Aorta (tissue), 5 donors: ENCODE measurements around the gene CCDC6. TPM values are rescaled to one million over a fixed set of nuclear protein-coding genes. Genes with fewer than 3 reads are reported as not detected.
"Not testable (repeated sequence)": the region's sequence is repeated elsewhere in the genome, so short reads cannot be mapped to it uniquely, and the experiment has no call there.

Experiments
- ATAC-seq: fragments of 200-7000 bp; cut with Tn5 transposase; one replicate; pipeline ENCODE4 v1.9.1; 2022; ENCODE audit warnings: moderate library complexity; ENCODE audit not compliant: low FRiP score
- DNase-seq, 2 donors: peaks; one replicate each; pipeline ENCODE4 v3.0.0-alpha.2; 2020
- H3K27ac ChIP-seq, 2 donors: one replicate each; pipeline ENCODE4 v1.5.1; 2013; ENCODE audit warnings: low read length in 2 of 2, mild to moderate bottlenecking in 2 of 2, moderate library complexity in 2 of 2, control low read depth in 1 of 2, inconsistent platforms in 1 of 2, low read depth in 1 of 2
- H3K27me3 ChIP-seq, 2 donors: one replicate each; pipeline ENCODE4 v1.6.1; 2013; ENCODE audit warnings: control low read depth in 1 of 2, low read length in 1 of 2, mild to moderate bottlenecking in 1 of 2, moderate library complexity in 1 of 2; ENCODE audit not compliant: insufficient read depth in 2 of 2, control insufficient read depth in 1 of 2
- H3K36me3 ChIP-seq, 2 donors: one replicate each; pipeline ENCODE4 v1.6.1; 2013; ENCODE audit warnings: control low read depth in 1 of 2, low read length in 1 of 2, mild to moderate bottlenecking in 1 of 2; ENCODE audit not compliant: insufficient read depth in 2 of 2, control insufficient read depth in 1 of 2
- H3K4me1 ChIP-seq, 2 donors: one replicate each; pipeline ENCODE4 v1.6.1; 2013; ENCODE audit warnings: low read length in 2 of 2, control low read depth in 1 of 2, mild to moderate bottlenecking in 1 of 2, moderate library complexity in 1 of 2; ENCODE audit not compliant: insufficient read depth in 2 of 2, control insufficient read depth in 1 of 2
- H3K4me3 ChIP-seq, 2 donors: one replicate each; pipeline ENCODE4 v1.5.1; 2013; ENCODE audit warnings: low read length in 2 of 2, control low read depth in 1 of 2, mild to moderate bottlenecking in 1 of 2
- H3K9me3 ChIP-seq: one replicate; pipeline ENCODE4 v1.6.1; 2013; ENCODE audit warnings: mild to moderate bottlenecking, low read length; ENCODE audit not compliant: control insufficient read depth
- WGBS, 2 donors: extraction: QIAGEN DNeasy Blood & Tissue Kit; methylation state at CpG; one replicate each; pipeline ENCODE4 v1.1.7; 2013; 5-methylcytosine and 5-hydroxymethylcytosine counted together
- intact Hi-C, 2 donors: fragments of 100-400 bp; cut with DNase I; formaldehyde crosslinking; loops; one replicate each; pipeline versions ENCODE4 v1.14.2 to v1.15.0; 2022
- polyA plus RNA-seq, 2 donors: library from polyadenylated mRNA; stranded (reverse); fragments of 200-250 nt; gene quantifications; one replicate each; pipeline ENCODE4 v1.2.3, GENCODE V29; 2013
- total RNA-seq, 2 donors: library from RNA; stranded (reverse); fragmentation: NEBNext Ultra II Directional; extraction: Animal tissue kit (Norgen Biotek cat#: 25700); gene quantifications; one replicate each; pipeline ENCODE4 v1.2.1, GENCODE V29; 2021
- donor health status: healthy with polysubstance abuse.
- donor health status: Bipolar disorder and iron deficiency.
- donor health status: DM: no; HTN: no; CAD: no.
- donor health status: DM: no; HTN: no; CAD: no.
- donor health status: DM: yes; HTN: yes; CAD: no.

The CCDC6 gene
- total and polyA plus RNA-seq, 4 donors: 21.8 to 90.0 (median 51.7) TPM

- 49 to 66% methylated on average over 4 of the region's 4 CpGs for WGBS, 2 donors
- H3K36me3 ChIP-seq: peaks cover 0 to 2% of the 10 kb centered on the region in 2 donors
- H3K27me3 ChIP-seq: no peaks in the 10 kb centered on the region
- no peak for ATAC-seq
- H3K9me3 ChIP-seq: no peaks in the 10 kb centered on the region
- intact Hi-C loops: no loop called here
- peaks cover 18% of the 10 kb centered on the region in 2 donors for H3K4me1 ChIP-seq
- DNase-seq: no peak
- no peak overlapping the region for H3K4me3 ChIP-seq
- H3K27ac ChIP-seq: no peak overlapping the region
Measured at GRCh38 chr10:59891936-59892335, 14.4 kb downstream of the CCDC6 start.

GRCh38 chr10:59891349-59891748 is 15.0 kb downstream of the CCDC6 start:
- ATAC-seq: no peak
- DNase-seq: no peak
- Histone ChIP-seq H3K27ac (no peak overlapping the region), H3K27me3 (no peaks in the 10 kb centered on the region), H3K9me3 (no peaks in the 10 kb centered on the region), H3K4me3 (no peak overlapping the region), H3K36me3 (peaks cover 0 to 2% of the 10 kb centered on the region in 2 donors), H3K4me1 (peaks cover 19 to 20% of the 10 kb centered on the region in 2 donors)
- intact Hi-C loops: no loop called here
- 59 to 66% methylated on average over 3 of the region's 3 CpGs for WGBS, 2 donors

GRCh38 chr10:59888781-59889435 is 17.4 kb downstream of the CCDC6 start:
- Histone ChIP-seq H3K27ac (no peak overlapping the region), H3K36me3 (peaks cover 0 to 2% of the 10 kb centered on the region in 2 donors), H3K4me3 (no peak overlapping the region), H3K27me3 (no peaks in the 10 kb centered on the region), H3K9me3 (no peaks in the 10 kb centered on the region), H3K4me1 (peaks cover 13 to 21% of the 10 kb centered on the region in 2 donors)
- WGBS, 2 donors: 44 to 51% methylated on average over 4 of the region's 4 CpGs
- DNase-seq: no peak
- no peak for ATAC-seq
- intact Hi-C loops: no loop called here

- WGBS, 2 donors: 57 to 60% methylated on average over 6 of the region's 6 CpGs
- no peak overlapping the region for H3K27ac ChIP-seq
- DNase-seq (no peak), ATAC-seq (no peak)
- no peaks in the 10 kb centered on the region for H3K27me3 ChIP-seq
- no peak overlapping the region for H3K4me3 ChIP-seq
- intact Hi-C loops: no loop called here
- no peaks in the 10 kb centered on the region for H3K9me3 ChIP-seq
- peaks cover 13 to 23% of the 10 kb centered on the region in 2 donors for H3K4me1 ChIP-seq
- H3K36me3 ChIP-seq: peaks cover 0 to 2% of the 10 kb centered on the region in 2 donors
Measured at GRCh38 chr10:59887972-59888640, 18.2 kb downstream of the CCDC6 start.

GRCh38 chr10:59887006-59887405 is 19.4 kb downstream of the CCDC6 start:
- Histone ChIP-seq H3K36me3 (peaks cover 0 to 2% of the 10 kb centered on the region in 2 donors), H3K27me3 (no peaks in the 10 kb centered on the region), H3K9me3 (no peaks in the 10 kb centered on the region), H3K4me3 (no peak overlapping the region), H3K4me1 (peaks cover 15 to 25% of the 10 kb centered on the region in 2 donors), H3K27ac (no peak overlapping the region)
- DNase-seq: no peak
- ATAC-seq: no peak
- 80 to 90% methylated on average over 5 of the region's 5 CpGs for WGBS, 2 donors
- intact Hi-C loops: no loop called here

GRCh38 chr10:59885430-59886134 is 20.8 kb downstream of the CCDC6 start:
- Histone ChIP-seq H3K4me3 (no peak overlapping the region), H3K4me1 (peaks cover 10 to 21% of the 10 kb centered on the region in 2 donors), H3K9me3 (no peaks in the 10 kb centered on the region), H3K27ac (no peak overlapping the region), H3K27me3 (no peaks in the 10 kb centered on the region), H3K36me3 (peaks cover 0 to 2% of the 10 kb centered on the region in 2 donors)
- no peak for DNase-seq
- WGBS, 2 donors: 46 to 49% methylated on average over 8 of the region's 8 CpGs
- ATAC-seq: no peak
- intact Hi-C loops: no loop called here

GRCh38 chr10:59884893-59885292 is 21.5 kb downstream of the CCDC6 start:
- intact Hi-C loops, ATAC-seq: not testable (repeated sequence)
- H3K4me1 ChIP-seq: peaks cover 10 to 21% of the 10 kb centered on the region in 2 donors

GRCh38 chr10:59881640-59882039 is 24.7 kb downstream of the CCDC6 start:
- 37% methylated on average over 5 to 6 of the region's 6 CpGs for WGBS, 2 donors

More at GRCh38 chr10:59884893-59885292, 21.5 kb downstream of the CCDC6 start:
- not testable (repeated sequence) for DNase-seq, H3K27me3 ChIP-seq, H3K27ac ChIP-seq, H3K4me3 ChIP-seq, H3K36me3 ChIP-seq, H3K9me3 ChIP-seq
- 94 to 96% methylated on average over 8 of the region's 8 CpGs for WGBS, 2 donors

More at GRCh38 chr10:59881640-59882039, 24.7 kb downstream of the CCDC6 start:
- H3K9me3 ChIP-seq: no peaks in the 10 kb centered on the region
- ATAC-seq: no peak
- H3K4me1 ChIP-seq: peaks cover 4 to 15% of the 10 kb centered on the region in 2 donors
- no peak overlapping the region for H3K27ac ChIP-seq
- no peak for DNase-seq
- H3K4me3 ChIP-seq: no peak overlapping the region
- H3K36me3 ChIP-seq: no peaks in the 10 kb centered on the region
- intact Hi-C loops: no loop called here
- H3K27me3 ChIP-seq: no peaks in the 10 kb centered on the region
